Endothelial cell of umbilical vein (primary cell): ENCODE measurements around the gene CMPK2. TPM values are rescaled to one million over a fixed set of nuclear protein-coding genes. Genes with fewer than 3 reads are reported as not detected.
A peak's percentile ranks its signal among the peaks of the same experiment; 100 is the strongest.

ENCODE experiments used
- BruUV-seq: library from RNA; stranded (reverse); fragments of 400-500 nt; replicated peaks from 2 replicates; lab custom pipeline; 2021; lab: Mats Ljungman, UMichigan
- CTCF ChIA-PET: fragments of 300-600, 350-600 bp; sonication (Branson Sonifier 250); formaldehyde crosslinking; loops from one replicate; lab custom pipeline; 2021; ENCODE audit warnings: antibody characterized with exemption, inconsistent platforms; lab: Charles Lee
- POLR2A ChIA-PET: fragments of 300-600, 350-600 bp; sonication (Branson Sonifier 250); formaldehyde crosslinking; loops from one replicate; lab custom pipeline; 2021; ENCODE audit warnings: antibody characterized with exemption, inconsistent platforms; lab: Charles Lee
- DNase-seq: peaks from one replicate; pipeline ENCODE4 v3.0.0-alpha.2; 2011; ENCODE audit warnings: low read depth, low spot score
- FAIRE-seq: peaks from 2 replicates; lab custom pipeline; 2011; peaks lifted over from hg19 to GRCh38; lab: Jason Lieb, UNC
- H2AFZ ChIP-seq: 2 replicates; pipeline ENCODE4 v1.6.0; 2012; ENCODE audit warnings: low read depth, low read length, control low read depth, inconsistent platforms
- H3K27ac ChIP-seq: 2 replicates; pipeline ENCODE4 v1.5.1; 2011; ENCODE audit warnings: low read depth, mild to moderate bottlenecking, control low read depth, low read length, moderate library complexity; ENCODE audit not compliant: insufficient read depth
- H3K27me3 ChIP-seq, 2 experiments: 2 replicates each; pipeline versions ENCODE4 v1.6.0 to v1.6.1; 2011; ENCODE audit warnings: low read length in 2 of 2, mixed read lengths in 1 of 2; ENCODE audit not compliant: control insufficient read depth in 2 of 2, insufficient read depth in 2 of 2
- H3K36me3 ChIP-seq, 2 experiments: 2 replicates in 1 of 2; 3 replicates in 1 of 2; pipeline ENCODE4 v1.5.1; 2011; ENCODE audit warnings: low read length in 2 of 2, mild to moderate bottlenecking in 1 of 2, moderate library complexity in 1 of 2; ENCODE audit not compliant: control insufficient read depth in 2 of 2, insufficient read depth in 2 of 2; ENCODE audit errors: extremely low read depth in 1 of 2
- H3K4me1 ChIP-seq: 3 replicates; pipeline ENCODE4 v1.5.1; 2011; ENCODE audit warnings: mild to moderate bottlenecking, low read length; ENCODE audit not compliant: control insufficient read depth, insufficient read depth; ENCODE audit errors: extremely low read depth
- H3K4me2 ChIP-seq: 2 replicates; pipeline ENCODE4 v1.6.1; 2011; ENCODE audit warnings: low read length, control low read depth, mixed read lengths; ENCODE audit not compliant: insufficient read depth
- H3K4me3 ChIP-seq, 3 experiments: fragments of 200-600 bp in 1 of 3; sonication (generic), shearing (Covaris generic) in 1 of 3; replicated peaks in 1 of 3; 2 replicates each; pipeline ENCODE4 v1.5.1; 2011 to 2016; ENCODE audit warnings: control low read depth in 3 of 3, low read length in 3 of 3, mild to moderate bottlenecking in 2 of 3, inconsistent platforms in 1 of 3, low read depth in 1 of 3, moderate library complexity in 1 of 3; ENCODE audit not compliant: insufficient read depth in 1 of 3
- H3K79me2 ChIP-seq: 2 replicates; pipeline ENCODE4 v1.6.0; 2012; ENCODE audit warnings: low read length, inconsistent platforms; ENCODE audit not compliant: control insufficient read depth, insufficient read depth
- H3K9ac ChIP-seq: replicated peaks from 2 replicates; pipeline ENCODE3; 2011; ENCODE audit warnings: low read length, control low read depth; ENCODE audit not compliant: insufficient read depth; ENCODE audit errors: extremely low read depth
- H3K9me1 ChIP-seq: replicated peaks from 3 replicates; pipeline ENCODE4 v1.6.0; 2011; ENCODE audit warnings: mild to moderate bottlenecking, low read length; ENCODE audit not compliant: control insufficient read depth, insufficient read depth; ENCODE audit errors: extremely low read depth
- H3K9me3 ChIP-seq: replicated peaks from 2 replicates; pipeline ENCODE4 v1.5.1; 2012; ENCODE audit warnings: low read length, inconsistent platforms; ENCODE audit not compliant: control insufficient read depth, insufficient read depth
- H4K20me1 ChIP-seq: replicated peaks from 2 replicates; pipeline ENCODE3; 2011; ENCODE audit warnings: mild to moderate bottlenecking, low read length; ENCODE audit not compliant: control insufficient read depth, insufficient read depth; ENCODE audit errors: extremely low read depth
- GATA2 ChIP-seq: IDR thresholded peaks from 2 replicates; pipeline ENCODE4 v1.7.0; 2011; ENCODE audit warnings: low read depth, mild to moderate bottlenecking, moderate library complexity, mixed read lengths, low read length; ENCODE audit not compliant: insufficient read length, insufficient read depth
- POLR2A ChIP-seq: IDR thresholded peaks from 2 replicates; pipeline ENCODE4 v1.6.1; 2012; ENCODE audit warnings: low read depth, mild to moderate bottlenecking, control low read depth, low read length
- dilution Hi-C: fragments of 300-500 bp; cut with MboI; formaldehyde crosslinking; loops from one replicate; pipeline ENCODE4 v1.15.0; 2019; ENCODE audit warnings: low sequenced_read_pairs; ENCODE audit not compliant: extremely low pct_ligation_motif_present
- intact Hi-C: fragments of 100-400 bp; cut with micrococcal nuclease; formaldehyde crosslinking; loops from one replicate; pipeline ENCODE4 v1.10.0; 2022
- polyA plus RNA-seq, 4 experiments: library from polyadenylated mRNA; depleted of rRNA in 3 of 4; stranded (reverse) in 3 of 4; unstranded in 1 of 4; fragments of >200 nt; gene quantifications; 2 replicates each; pipeline versions ENCODE4 v1.2.1 to v1.2.3, GENCODE V29; 2011 to 2012; ENCODE audit warnings: missing spikeins in 1 of 4
- total RNA-seq: library from RNA; stranded (reverse); gene quantifications from 2 replicates; pipeline ENCODE4 v1.2.3, GENCODE V29; 2021
- TF ChIP-seq, protein P1 (sequence below), 2 donors: IDR thresholded peaks; 1 replicate in 1 of 2; 2 replicates in 1 of 2; pipeline ENCODE4 v1.5.1; 2011; ENCODE audit warnings: low read length in 2 of 2, mild to moderate bottlenecking in 2 of 2, moderate library complexity in 2 of 2, control low read depth in 1 of 2, inconsistent platforms in 1 of 2, low read depth in 1 of 2; ENCODE audit not compliant: insufficient read depth in 1 of 2; ENCODE audit errors: extremely low read depth in 1 of 2
- TF ChIP-seq, protein P2 (sequence below): IDR thresholded peaks from 2 replicates; pipeline ENCODE4 v1.6.1; 2011; ENCODE audit not compliant: insufficient read depth, insufficient read length

Gene CMPK2
- total and polyA plus RNA-seq, 2 donors (not counting 3 experiments of a cell fraction or from before 2014, with no cell fraction given): 0.15 to 0.69 TPM

GRCh38 chr2:6896930-6897759, 31.4 kb upstream of the CMPK2 start:
- peak; percentile 80 for FAIRE-seq
- dilution Hi-C loops (no loop called here), intact Hi-C loops (loop anchor here (1.0 to 2.0 kb wide), 4 partner anchors 117 to 187 kb away; no protein-coding TSS in a partner anchor)
- DNase-seq: peak; percentile 62
- H3K4me1 ChIP-seq: no peaks in the 10 kb centered on the region
- H3K9me3 ChIP-seq: no peaks in the 10 kb centered on the region
- H3K4me3 ChIP-seq: no peak overlapping the region
- H2AFZ ChIP-seq: no peak overlapping the region
- no peaks in the 10 kb centered on the region for H3K79me2 ChIP-seq
- no peaks in the 10 kb centered on the region for H4K20me1 ChIP-seq
- no peak overlapping the region for H3K9ac ChIP-seq
- TF ChIP-seq POLR2A (no peak), GATA2 (no peak)
- TF ChIP-seq, protein P1, sequence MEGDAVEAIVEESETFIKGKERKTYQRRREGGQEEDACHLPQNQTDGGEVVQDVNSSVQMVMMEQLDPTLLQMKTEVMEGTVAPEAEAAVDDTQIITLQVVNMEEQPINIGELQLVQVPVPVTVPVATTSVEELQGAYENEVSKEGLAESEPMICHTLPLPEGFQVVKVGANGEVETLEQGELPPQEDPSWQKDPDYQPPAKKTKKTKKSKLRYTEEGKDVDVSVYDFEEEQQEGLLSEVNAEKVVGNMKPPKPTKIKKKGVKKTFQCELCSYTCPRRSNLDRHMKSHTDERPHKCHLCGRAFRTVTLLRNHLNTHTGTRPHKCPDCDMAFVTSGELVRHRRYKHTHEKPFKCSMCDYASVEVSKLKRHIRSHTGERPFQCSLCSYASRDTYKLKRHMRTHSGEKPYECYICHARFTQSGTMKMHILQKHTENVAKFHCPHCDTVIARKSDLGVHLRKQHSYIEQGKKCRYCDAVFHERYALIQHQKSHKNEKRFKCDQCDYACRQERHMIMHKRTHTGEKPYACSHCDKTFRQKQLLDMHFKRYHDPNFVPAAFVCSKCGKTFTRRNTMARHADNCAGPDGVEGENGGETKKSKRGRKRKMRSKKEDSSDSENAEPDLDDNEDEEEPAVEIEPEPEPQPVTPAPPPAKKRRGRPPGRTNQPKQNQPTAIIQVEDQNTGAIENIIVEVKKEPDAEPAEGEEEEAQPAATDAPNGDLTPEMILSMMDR (IDR thresholded peaks at IDR 0.05; ENCODE audit: extremely low read depth in 1 of 2, insufficient read depth in 1 of 2, low read depth in 1 of 2, low read length in 2 of 2): peak; percentile 31 to 42
- TF ChIP-seq, protein P2, sequence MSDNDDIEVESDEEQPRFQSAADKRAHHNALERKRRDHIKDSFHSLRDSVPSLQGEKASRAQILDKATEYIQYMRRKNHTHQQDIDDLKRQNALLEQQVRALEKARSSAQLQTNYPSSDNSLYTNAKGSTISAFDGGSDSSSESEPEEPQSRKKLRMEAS: no peak
- no peak overlapping the region for H3K4me2 ChIP-seq
- H3K27ac ChIP-seq: no peak overlapping the region
- H3K9me1 ChIP-seq: no peaks in the 10 kb centered on the region
- no peaks in the 10 kb centered on the region for H3K36me3 ChIP-seq
- H3K27me3 ChIP-seq: peaks cover 3% of the 10 kb centered on the region in 2 experiments
- ChIA-PET CTCF (interaction anchor here (0.7 to 6.2 kb wide), 30 partner anchors 9 to 226 kb away, joined by 3 to 124 read pairs (median 5); partner anchors contain the start of genes CMPK2 and RSAD2), POLR2A (no interaction called here)
- BruUV-seq: no TSS peak
